ENCODE measurements around the gene SPSB2.

The SPSB2 gene

DNA sequence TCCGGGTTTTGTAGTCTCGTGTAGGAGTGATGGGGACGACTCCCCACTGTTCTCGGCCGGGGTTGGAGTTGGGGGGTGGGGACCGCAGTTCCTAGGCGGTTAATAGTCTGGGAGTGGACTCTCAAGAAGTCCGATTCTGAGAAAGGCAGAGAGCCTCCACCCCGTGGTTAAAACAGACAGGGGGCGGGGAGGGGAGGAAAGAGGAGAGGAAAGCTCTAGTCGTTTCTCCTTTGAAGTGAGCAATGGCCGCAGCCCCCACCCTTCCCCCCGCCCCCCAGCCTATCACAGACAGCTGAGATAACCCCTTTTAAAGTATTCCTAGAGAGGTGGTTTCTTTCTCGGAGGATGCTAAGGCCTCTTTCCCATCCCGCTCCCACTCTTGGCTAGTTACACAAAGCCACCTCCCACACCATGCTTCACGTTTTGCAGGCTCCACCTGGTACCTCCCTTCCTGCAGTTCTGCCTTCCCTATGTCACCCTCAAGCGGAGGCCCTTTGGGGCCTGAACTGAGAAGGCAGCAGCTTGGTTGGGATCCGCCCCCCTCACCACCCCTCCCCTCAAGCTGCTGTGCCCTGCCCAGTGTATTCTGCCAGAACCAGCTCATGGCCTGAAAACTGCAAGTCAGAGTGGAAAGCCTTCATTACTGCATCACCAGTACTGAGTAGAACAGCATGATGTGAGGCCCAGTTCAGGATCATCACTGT, 20.3 kb downstream of the SPSB2 start:
- peak in 45 of 56 donors; percentile 16 to 73 (median 52) for DNase-seq

DNA sequence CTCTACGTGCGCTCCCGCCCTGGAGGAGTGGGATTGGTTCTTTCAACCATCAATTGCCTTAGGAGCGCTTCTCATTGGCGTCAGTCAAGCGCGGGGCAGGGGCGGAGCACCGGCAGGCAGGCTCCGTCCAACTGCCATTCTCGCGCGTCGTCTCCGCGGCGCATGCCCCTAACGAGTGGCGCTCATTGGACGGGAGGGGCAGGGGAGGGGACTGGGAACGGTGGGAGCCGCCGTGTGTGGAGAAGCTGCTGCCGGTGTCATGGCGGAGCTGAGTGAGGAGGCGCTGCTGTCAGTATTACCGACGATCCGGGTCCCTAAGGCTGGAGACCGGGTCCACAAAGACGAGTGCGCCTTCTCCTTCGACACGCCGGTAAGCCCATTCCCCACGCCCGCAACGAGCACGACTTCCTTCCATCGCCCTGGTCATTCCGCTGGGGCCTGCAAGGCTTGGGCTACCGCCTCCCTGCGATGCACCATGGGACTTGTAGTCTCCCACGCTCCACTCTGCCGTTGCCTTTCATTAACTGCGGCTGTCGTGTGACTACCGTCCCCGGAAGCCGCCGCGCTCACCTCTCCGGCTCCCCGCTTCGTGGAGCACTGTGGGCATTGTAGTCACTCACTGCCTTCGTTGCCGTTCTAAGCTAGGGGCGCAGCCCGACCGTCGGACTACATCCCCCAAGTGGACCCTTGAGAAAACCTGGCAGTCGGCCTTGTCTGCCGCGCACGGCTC, 21.0 kb downstream of the SPSB2 start, which contains the start of gene USP5:
USP5 (plus strand) TSS at position 230 of the 730 bp plus-strand sequence; CDS start at position 260, 30 bp downstream.
- DNase-seq: peak; percentile 98 to 100 (median 100)

DNA sequence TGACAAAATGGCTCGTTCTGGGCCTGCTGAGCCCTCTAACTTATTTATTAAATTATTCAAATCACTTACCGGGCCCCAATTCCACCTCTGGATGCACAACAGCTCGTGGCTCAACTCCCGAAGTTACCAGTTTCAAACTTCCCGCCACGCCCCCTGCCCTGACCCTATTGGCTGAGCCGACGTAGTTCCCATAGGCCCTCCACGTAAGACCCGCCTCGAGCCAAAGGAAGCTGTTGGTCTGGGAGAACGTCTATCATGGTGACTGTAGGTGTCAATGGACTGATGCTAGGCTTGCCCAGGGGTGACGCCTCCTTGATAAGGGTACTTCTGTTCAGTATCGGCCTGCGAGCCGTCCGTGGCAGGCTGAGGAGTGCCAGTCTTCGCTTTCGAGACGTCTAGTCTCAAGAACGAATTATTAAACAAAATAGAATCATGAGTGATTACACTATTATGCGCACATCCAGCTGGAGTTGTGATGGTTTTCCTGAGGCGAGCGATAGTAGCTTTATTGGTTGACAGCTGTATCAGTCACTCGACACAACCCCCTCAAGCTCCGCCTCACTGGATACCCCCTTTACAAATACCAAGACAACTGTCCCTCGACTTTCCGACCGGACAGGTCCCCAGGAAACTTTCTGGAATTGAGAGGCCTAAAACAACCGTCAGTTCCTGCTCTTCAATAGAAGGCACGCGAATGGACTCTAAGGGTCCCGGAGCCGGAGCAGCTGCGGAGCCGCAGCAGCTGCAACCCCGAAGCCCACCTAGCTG, 21.8 kb downstream of the SPSB2 start, which contains the start of gene CDCA3:
CDCA3 (minus strand) TSS at position 134 of the 768 bp plus-strand sequence. CDS start 334 bp downstream, outside the sequence.
- DNase-seq: peak; percentile 65 to 98 (median 89)

- DNase-seq: no peak
Observed at GRCh38 chr12:6850796-6851152, 22.3 kb downstream of the SPSB2 start.

GRCh38 chr12:6849976-6850560, 23.0 kb downstream of the SPSB2 start:
- no peak for DNase-seq

- DNase-seq: no peak
Observed at GRCh38 chr12:6849427-6849826, 23.7 kb downstream of the SPSB2 start.

DNA sequence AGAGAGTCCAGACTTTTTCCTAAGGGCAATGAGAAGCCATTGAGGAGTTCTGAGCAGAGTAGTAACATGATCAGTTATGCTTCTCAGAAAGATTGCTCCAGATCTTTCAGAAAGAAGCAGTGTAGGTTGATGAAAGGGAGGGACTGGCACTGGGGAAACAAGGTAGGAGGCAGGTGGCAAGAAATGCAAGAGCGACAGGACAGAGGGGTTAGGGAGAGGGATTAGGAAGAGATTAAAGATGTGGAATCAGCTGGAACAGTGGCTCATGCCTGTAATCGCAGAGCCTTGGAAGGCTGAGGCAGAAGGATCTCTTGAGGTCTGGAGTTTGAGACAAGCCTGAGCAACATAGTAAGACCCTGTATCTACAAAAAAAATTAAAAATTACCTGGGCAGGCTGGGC, 25.4 kb downstream of the SPSB2 start:
- no peak for DNase-seq

DNA sequence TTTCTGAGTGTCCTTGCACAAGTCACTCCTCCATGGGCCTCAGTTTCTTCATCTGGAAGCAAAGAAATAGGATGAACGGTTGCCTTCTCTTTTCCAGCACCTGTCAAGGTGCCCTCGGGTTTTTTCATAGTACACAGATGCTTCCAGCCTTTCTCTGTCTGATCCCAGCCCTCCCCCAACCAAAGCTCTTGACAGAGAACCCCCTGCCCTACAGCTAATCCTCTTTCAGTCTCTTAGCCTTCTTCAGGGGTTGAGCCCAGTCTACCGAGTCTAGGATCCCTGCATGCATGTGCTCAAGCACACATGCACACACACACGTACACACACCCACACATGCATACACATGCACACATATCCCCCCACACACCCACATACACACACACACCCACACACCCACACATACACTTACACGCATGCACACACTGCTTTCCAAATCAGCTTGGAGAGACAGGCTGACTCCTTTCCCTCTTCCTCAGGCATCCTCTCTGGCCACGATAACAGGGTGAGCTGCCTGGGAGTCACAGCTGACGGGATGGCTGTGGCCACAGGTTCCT, 26.7 kb downstream of the SPSB2 start:
- DNase-seq: no peak

DNA sequence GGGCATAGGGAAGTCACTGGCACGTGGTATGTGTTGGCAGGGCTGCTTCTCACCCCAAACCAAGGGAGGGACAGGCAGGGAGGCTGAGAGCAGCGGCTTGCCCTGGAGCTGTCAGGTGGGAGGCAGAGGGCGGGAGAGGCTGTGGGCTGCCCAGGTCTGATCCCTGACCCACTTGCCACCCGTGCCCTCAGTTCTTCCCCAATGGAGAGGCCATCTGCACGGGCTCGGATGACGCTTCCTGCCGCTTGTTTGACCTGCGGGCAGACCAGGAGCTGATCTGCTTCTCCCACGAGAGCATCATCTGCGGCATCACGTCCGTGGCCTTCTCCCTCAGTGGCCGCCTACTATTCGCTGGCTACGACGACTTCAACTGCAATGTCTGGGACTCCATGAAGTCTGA, 27.7 kb downstream of the SPSB2 start:
- DNase-seq: no peak

DNA sequence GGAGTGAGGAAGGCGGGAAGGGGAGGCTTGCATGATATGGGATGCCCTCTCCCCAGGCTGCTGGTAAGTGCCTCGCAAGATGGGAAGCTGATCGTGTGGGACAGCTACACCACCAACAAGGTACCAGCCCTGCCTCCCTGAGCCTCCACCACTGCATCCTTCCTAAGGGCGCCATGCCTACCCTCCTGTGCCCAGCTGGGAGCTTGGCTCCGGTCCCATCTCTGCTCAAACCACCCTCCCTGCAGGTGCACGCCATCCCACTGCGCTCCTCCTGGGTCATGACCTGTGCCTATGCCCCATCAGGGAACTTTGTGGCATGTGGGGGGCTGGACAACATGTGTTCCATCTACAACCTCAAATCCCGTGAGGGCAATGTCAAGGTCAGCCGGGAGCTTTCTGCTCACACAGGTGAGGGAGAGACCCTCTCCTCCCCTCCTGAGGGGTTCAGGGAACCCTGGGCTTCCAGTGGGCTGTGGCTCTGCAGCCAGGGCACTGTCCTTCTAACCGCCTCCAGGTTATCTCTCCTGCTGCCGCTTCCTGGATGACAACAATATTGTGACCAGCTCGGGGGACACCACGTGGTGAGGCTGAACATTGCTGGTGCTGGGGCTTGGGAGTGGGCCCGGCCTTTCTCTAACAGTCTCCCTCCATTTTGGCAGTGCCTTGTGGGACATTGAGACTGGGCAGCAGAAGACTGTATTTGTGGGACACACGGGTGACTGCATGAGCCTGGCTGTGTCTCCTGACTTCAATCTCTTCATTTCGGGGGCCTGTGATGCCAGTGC, 29.8 kb downstream of the SPSB2 start:
- no peak for DNase-seq

DNA sequence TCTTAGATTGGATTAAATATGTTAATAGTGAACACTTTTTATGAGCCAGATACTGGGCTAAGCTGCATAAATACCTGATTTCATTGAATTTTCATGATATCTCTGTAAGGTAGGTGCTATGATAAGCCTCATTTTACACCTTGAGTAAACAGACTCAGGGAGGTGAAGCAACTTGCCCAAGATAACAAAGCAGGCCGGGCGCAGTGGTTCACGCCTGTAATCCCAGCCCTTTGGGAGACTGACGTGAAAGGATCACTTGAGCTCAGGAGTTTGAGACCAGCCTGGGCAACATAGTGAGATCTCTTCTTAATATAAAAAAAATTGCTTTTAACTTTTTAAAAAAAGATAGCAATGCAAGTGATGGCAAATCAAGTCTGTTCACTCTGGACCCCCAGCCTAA, 31.0 kb downstream of the SPSB2 start:
- no peak for DNase-seq

GRCh38 chr12:6840761-6841515, 32.2 kb downstream of the SPSB2 start, which contains the start of gene GNB3:
Gene GNB3, plus strand, starts transcription at chr12:6840925. Its CDS starts 363 bp downstream, at chr12:6841288.
- no peak for DNase-seq

GRCh38 chr12:6840330-6840729, 32.8 kb downstream of the SPSB2 start:
- DNase-seq: no peak

DNA sequence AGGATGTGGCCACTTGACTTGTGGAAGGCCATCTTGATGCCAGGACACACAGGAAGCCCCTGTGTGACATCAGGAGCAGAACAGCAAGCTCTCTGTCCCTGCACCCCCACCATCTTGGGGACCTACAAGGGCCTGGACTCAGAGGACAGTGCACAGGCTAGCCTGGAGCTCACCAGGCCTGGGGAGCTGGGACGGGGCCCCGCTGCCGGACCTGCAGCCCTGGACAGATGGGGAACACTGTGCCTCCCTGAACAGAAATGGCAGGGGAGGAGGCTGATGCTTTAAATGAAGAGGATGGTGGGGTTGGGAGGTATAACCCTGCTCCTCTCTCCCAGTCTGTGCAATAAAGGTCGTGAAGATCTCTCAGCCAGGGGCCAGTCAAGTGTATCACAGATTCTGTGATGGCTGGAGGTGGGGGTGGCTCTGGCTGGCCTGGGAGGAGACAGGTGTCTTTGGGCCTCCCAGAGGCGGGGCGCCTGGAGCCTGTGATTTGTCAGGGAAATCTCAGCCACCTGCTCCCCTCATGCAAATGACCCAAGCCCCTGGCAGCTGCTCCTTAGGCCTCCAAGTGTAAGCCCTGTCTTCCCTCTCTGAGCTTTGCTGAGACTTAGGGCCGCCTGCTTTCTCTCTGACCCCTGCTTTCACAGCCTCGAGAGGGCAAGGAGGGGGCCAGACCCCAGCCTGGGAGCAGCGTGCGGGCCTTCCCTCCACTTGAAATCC, 33.5 kb downstream of the SPSB2 start:
- DNase-seq: no peak

GRCh38 chr12:6838854-6839253, 34.2 kb downstream of the SPSB2 start:
- DNase-seq: no peak

- DNase-seq: no peak
Observed at GRCh38 chr12:6837370-6838060, 35.6 kb downstream of the SPSB2 start.

DNA sequence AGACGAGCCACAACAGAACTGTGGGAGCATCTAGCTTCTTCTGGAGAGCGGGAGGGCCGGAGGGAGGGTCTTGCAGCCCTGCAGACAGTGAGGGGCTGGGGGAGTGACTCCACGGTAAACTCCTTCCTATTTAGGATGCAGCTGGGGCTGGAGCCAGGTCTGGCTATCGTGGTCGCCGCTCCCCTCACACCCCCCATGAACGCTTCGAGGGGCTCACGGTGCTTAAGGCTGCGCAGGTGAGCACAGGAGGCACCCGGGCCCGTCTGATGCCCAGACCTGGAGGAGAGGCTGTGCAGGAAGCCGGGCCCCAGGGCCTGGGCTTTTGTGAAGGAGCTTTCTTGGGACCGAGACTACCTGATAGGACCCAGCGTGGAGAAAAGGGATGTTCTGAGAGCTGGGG, 36.3 kb downstream of the SPSB2 start:
- DNase-seq: no peak

DNA sequence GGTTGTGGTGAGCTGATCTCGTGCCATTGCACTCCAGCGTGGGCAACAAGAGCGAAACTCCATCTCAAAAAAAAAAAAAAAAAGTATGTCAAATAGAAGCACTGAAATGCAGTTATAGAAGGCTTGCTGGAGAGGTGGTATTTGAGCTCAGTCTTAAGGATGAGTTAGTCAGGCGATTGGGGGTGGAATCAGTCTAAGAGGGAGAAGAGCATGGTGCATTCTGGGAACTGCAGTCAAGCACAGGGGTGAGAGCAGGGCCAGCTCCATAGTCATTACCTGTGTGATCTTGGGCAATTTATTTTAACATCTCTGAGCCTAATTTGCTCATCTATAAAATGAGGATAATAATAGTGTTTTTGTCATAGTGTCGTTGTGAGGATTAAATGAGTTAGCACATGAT, 38.2 kb downstream of the SPSB2 start:
- DNase-seq: peak in 16 of 56 donors; percentile 5 to 61 (median 30)

Data from nucleus accumbens (tissue), 56 donors.